A549 (cell line): ENCODE results near the gene GHDC.

Experiments
- EP300 ChIP-seq, 2 experiments: fragments of >200 bp; sonication (Bioruptor Twin); formaldehyde crosslinking; IDR thresholded peaks; 2 replicates in 1 of 2; 3 replicates in 1 of 2; pipeline ENCODE4 v1.6.1; 2016 to 2017
- MYC ChIP-seq: IDR thresholded peaks from 2 replicates; pipeline ENCODE4 v1.6.1; 2012; ENCODE audit warnings: mild to moderate bottlenecking, inconsistent platforms, low read length, improper control_type of control experiment, borderline replicate concordance

GRCh38 chr17:42233994-42234393 lies 39.7 kb upstream of the GHDC start:
- TF ChIP-seq MYC (no peak), EP300 (IDR thresholded peaks at IDR 0.05) (no peak)
